Panc1 (cell line): Measurements from ENCODE around the gene MLLT3.

Source experiments
- POLR2AphosphoS5 ChIP-seq: IDR thresholded peaks from 2 replicates; pipeline ENCODE4 v1.6.1; 2012; ENCODE audit warnings: mild to moderate bottlenecking, low read depth, low read length, moderate library complexity
- TCF7L2 ChIP-seq: IDR thresholded peaks from 2 replicates; pipeline ENCODE4 v1.6.1; 2011; ENCODE audit warnings: mild to moderate bottlenecking, low read depth, low read length, inconsistent platforms
- TF ChIP-seq, protein P1 (sequence below): fragments of 450-650 bp; IDR thresholded peaks from 2 replicates; pipeline ENCODE4 v1.5.1; 2017; ENCODE audit warnings: mild to moderate bottlenecking
- TF ChIP-seq, protein P2 (sequence below), 2 experiments: IDR thresholded peaks; 2 replicates each; pipeline ENCODE4 v1.6.1; 2011 to 2012; ENCODE audit warnings: low read depth in 2 of 2, control low read depth in 1 of 2, low read length in 1 of 2, mild to moderate bottlenecking in 1 of 2, moderate library complexity in 1 of 2; ENCODE audit not compliant: insufficient read depth in 1 of 2

DNA sequence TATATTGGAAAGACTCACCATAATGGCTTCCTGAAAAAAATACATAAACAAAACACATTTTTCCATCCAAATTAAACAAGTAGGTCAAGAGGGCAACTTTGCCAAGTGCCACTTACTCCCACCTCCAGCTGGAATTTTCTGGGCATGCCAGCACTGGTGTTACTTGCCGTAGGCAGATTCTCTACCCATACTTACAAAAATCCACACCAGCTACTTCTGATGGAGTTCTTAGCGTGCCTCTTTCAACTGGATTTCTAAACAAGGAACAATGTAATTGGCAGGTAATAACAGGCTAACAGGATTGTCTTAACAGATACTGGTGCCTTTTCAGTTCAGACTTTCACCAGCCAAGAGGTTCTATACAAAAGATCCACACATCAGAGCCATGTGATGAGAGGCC is 301.4 kb downstream of the MLLT3 start:
- TF ChIP-seq, protein P1, sequence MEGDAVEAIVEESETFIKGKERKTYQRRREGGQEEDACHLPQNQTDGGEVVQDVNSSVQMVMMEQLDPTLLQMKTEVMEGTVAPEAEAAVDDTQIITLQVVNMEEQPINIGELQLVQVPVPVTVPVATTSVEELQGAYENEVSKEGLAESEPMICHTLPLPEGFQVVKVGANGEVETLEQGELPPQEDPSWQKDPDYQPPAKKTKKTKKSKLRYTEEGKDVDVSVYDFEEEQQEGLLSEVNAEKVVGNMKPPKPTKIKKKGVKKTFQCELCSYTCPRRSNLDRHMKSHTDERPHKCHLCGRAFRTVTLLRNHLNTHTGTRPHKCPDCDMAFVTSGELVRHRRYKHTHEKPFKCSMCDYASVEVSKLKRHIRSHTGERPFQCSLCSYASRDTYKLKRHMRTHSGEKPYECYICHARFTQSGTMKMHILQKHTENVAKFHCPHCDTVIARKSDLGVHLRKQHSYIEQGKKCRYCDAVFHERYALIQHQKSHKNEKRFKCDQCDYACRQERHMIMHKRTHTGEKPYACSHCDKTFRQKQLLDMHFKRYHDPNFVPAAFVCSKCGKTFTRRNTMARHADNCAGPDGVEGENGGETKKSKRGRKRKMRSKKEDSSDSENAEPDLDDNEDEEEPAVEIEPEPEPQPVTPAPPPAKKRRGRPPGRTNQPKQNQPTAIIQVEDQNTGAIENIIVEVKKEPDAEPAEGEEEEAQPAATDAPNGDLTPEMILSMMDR = no peak
- no peak for TF ChIP-seq POLR2AphosphoS5
- TF ChIP-seq TCF7L2 = no peak
- TF ChIP-seq, protein P2, sequence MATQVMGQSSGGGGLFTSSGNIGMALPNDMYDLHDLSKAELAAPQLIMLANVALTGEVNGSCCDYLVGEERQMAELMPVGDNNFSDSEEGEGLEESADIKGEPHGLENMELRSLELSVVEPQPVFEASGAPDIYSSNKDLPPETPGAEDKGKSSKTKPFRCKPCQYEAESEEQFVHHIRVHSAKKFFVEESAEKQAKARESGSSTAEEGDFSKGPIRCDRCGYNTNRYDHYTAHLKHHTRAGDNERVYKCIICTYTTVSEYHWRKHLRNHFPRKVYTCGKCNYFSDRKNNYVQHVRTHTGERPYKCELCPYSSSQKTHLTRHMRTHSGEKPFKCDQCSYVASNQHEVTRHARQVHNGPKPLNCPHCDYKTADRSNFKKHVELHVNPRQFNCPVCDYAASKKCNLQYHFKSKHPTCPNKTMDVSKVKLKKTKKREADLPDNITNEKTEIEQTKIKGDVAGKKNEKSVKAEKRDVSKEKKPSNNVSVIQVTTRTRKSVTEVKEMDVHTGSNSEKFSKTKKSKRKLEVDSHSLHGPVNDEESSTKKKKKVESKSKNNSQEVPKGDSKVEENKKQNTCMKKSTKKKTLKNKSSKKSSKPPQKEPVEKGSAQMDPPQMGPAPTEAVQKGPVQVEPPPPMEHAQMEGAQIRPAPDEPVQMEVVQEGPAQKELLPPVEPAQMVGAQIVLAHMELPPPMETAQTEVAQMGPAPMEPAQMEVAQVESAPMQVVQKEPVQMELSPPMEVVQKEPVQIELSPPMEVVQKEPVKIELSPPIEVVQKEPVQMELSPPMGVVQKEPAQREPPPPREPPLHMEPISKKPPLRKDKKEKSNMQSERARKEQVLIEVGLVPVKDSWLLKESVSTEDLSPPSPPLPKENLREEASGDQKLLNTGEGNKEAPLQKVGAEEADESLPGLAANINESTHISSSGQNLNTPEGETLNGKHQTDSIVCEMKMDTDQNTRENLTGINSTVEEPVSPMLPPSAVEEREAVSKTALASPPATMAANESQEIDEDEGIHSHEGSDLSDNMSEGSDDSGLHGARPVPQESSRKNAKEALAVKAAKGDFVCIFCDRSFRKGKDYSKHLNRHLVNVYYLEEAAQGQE (IDR thresholded peaks at IDR 0.05; ENCODE audit: insufficient read depth in 1 of 2, low read depth in 2 of 2, low read length in 1 of 2) = no peak
